ENCODE results near the gene PRKG1. TPM values are rescaled to one million over a fixed set of nuclear protein-coding genes. Genes with fewer than 3 reads are reported as not detected.

PRKG1 gene
- total RNA-seq, 2 donors from 2014 or later = 8.1 to 16.6 TPM

- TF ChIP-seq CTCF (IDR thresholded peaks at IDR 0.05) = no peak
These were observed 818.0 kb downstream of the PRKG1 start for GRCh38 chr10:51892313-51892712.

GRCh38 chr10:51892965-51893658 is 818.8 kb downstream of the PRKG1 start:
- Histone ChIP-seq H3K4me1 (no peaks in the 10 kb centered on the region), H3K9me3 (no peaks in the 10 kb centered on the region), H3K27me3 (no peaks in the 10 kb centered on the region), H3K4me3 (no peak overlapping the region), H3K9ac (ENCODE audit: low read depth in 2 of 2, low read length in 2 of 2) (no peak overlapping the region), H3K36me3 (no peaks in the 10 kb centered on the region), H3K27ac (no peak overlapping the region)
- intact Hi-C loops (cut with DNase I) = no loop called here
- TF ChIP-seq CTCF (IDR thresholded peaks at IDR 0.05) = no peak
- no peak for DNase-seq

More at GRCh38 chr10:51892313-51892712, 818.0 kb downstream of the PRKG1 start:
- Histone ChIP-seq H3K27me3 (no peaks in the 10 kb centered on the region), H3K4me3 (no peak overlapping the region), H3K4me1 (no peaks in the 10 kb centered on the region), H3K9ac (ENCODE audit: low read depth in 2 of 2, low read length in 2 of 2) (no peak overlapping the region), H3K27ac (no peak overlapping the region), H3K36me3 (no peaks in the 10 kb centered on the region), H3K9me3 (no peaks in the 10 kb centered on the region)
- no peak for DNase-seq
- intact Hi-C loops (cut with DNase I) = no loop called here

DNA sequence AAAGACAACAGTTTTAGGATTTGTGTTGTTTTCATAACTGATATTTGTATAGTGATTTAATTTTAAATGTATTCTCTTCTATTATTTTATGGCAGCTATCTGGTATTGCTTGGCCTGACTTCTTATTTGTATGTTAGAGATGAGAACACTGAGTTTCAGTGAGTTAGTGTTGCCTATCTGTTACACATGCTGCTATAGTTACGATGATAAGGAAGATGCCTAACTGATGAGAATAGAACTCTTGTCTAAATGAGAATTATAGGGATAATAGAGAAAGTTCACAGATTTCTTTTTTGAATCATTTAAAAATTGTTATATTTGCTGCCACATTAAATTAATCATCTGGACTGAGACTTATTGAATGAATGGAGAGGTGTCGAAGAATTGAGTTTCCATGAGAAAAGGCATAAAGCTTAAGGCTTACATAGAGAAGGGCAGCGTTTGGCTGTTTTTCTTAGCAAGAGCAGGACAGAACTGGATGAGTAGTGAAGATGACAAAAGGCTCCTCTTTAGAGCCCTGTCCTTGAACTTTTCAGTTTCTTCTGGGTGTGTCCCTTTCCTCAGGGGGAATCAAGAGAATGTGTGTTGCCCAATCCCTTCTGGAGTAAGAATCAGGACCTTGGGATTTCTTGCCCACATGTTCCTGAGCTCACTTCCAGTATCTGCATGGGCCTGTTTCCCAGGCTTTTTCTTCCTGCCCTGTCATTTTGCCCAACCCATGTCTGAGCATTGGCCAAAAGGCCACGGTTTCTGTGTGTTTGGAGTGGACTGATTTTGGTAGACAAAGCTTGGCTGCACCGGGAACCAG is 820.7 kb downstream of the PRKG1 start:
- TF ChIP-seq CTCF (IDR thresholded peaks at IDR 0.05) = no peak
- H3K4me3 ChIP-seq = no peak overlapping the region
- no peak overlapping the region for H3K9ac ChIP-seq (ENCODE audit: low read depth in 2 of 2, low read length in 2 of 2)
- H3K4me1 ChIP-seq = no peaks in the 10 kb centered on the region
- intact Hi-C loops (cut with DNase I) = no loop called here
- H3K36me3 ChIP-seq = no peaks in the 10 kb centered on the region
- no peak for DNase-seq
- no peaks in the 10 kb centered on the region for H3K9me3 ChIP-seq
- H3K27me3 ChIP-seq = no peaks in the 10 kb centered on the region
- no peak overlapping the region for H3K27ac ChIP-seq

- TF ChIP-seq CTCF (IDR thresholded peaks at IDR 0.05) = no peak
- no peak for DNase-seq
These were observed 822.6 kb downstream of the PRKG1 start for GRCh38 chr10:51896849-51897248.

GRCh38 chr10:51897560-51897959 is 823.3 kb downstream of the PRKG1 start:
- Histone ChIP-seq H3K9ac (ENCODE audit: low read depth in 2 of 2, low read length in 2 of 2) (no peak overlapping the region), H3K27ac (no peak overlapping the region), H3K4me3 (no peak overlapping the region), H3K9me3 (no peaks in the 10 kb centered on the region), H3K4me1 (no peaks in the 10 kb centered on the region), H3K36me3 (no peaks in the 10 kb centered on the region), H3K27me3 (no peaks in the 10 kb centered on the region)
- no peak for DNase-seq
- TF ChIP-seq CTCF (IDR thresholded peaks at IDR 0.05) = no peak
- intact Hi-C loops (cut with DNase I) = no loop called here

More at GRCh38 chr10:51896849-51897248, 822.6 kb downstream of the PRKG1 start:
- Histone ChIP-seq H3K27me3 (no peaks in the 10 kb centered on the region), H3K4me1 (no peaks in the 10 kb centered on the region), H3K36me3 (no peaks in the 10 kb centered on the region), H3K9ac (ENCODE audit: low read depth in 2 of 2, low read length in 2 of 2) (no peak overlapping the region), H3K4me3 (no peak overlapping the region), H3K27ac (no peak overlapping the region), H3K9me3 (no peaks in the 10 kb centered on the region)
- intact Hi-C loops (cut with DNase I) = no loop called here

All from colonic mucosa (tissue), 4 donors.